ENCODE measurements around the gene CAPN12.
A peak's percentile ranks its signal among the peaks of the same experiment; 100 is the strongest.

DNA sequence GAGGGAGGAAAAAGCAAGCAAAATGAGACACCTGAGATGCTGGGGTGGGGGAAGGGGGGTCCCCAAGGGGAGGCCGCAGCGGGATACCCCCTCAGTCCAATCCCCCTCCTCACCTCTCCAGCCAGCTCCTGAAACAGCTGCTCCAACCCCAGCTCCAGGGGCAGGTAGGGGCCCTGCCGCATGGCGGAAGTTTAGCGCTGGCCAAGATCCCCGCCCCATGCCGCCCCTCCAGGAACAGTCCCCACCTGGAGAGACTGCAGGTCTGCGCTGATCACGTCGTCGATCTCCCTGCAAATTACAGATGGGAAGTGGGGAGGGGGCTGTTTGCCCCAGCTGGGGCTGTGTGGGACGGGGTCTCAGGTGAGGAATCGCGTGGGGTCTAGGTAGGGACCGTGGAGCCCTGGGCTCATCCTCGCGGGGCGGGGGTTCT is 9.0 kb downstream of the CAPN12 start:
- TF ChIP-seq TEAD4 (IDR thresholded peaks at IDR 0.05) (no peak), CEBPB (IDR thresholded peaks at IDR 0.05) (no peak), RAD21 (IDR thresholded peaks at IDR 0.05; ENCODE audit: low read depth) (0 out of 2 replicates have a peak, but pooled peaks have one; percentile 6), TAF1 (IDR thresholded peaks at IDR 0.05; ENCODE audit: low read depth) (no peak), EP300 (IDR thresholded peaks at IDR 0.05; ENCODE audit: borderline replicate concordance) (no peak), FOXM1 (IDR thresholded peaks at IDR 0.05; ENCODE audit: borderline replicate concordance, low read depth) (no peak), YY1 (IDR thresholded peaks at IDR 0.05; ENCODE audit: low read depth) (no peak), NFIC (IDR thresholded peaks at IDR 0.05) (no peak), ZBTB7A (IDR thresholded peaks at IDR 0.05; ENCODE audit: low read depth) (peak; percentile 87)
- TF ChIP-seq, protein P1, sequence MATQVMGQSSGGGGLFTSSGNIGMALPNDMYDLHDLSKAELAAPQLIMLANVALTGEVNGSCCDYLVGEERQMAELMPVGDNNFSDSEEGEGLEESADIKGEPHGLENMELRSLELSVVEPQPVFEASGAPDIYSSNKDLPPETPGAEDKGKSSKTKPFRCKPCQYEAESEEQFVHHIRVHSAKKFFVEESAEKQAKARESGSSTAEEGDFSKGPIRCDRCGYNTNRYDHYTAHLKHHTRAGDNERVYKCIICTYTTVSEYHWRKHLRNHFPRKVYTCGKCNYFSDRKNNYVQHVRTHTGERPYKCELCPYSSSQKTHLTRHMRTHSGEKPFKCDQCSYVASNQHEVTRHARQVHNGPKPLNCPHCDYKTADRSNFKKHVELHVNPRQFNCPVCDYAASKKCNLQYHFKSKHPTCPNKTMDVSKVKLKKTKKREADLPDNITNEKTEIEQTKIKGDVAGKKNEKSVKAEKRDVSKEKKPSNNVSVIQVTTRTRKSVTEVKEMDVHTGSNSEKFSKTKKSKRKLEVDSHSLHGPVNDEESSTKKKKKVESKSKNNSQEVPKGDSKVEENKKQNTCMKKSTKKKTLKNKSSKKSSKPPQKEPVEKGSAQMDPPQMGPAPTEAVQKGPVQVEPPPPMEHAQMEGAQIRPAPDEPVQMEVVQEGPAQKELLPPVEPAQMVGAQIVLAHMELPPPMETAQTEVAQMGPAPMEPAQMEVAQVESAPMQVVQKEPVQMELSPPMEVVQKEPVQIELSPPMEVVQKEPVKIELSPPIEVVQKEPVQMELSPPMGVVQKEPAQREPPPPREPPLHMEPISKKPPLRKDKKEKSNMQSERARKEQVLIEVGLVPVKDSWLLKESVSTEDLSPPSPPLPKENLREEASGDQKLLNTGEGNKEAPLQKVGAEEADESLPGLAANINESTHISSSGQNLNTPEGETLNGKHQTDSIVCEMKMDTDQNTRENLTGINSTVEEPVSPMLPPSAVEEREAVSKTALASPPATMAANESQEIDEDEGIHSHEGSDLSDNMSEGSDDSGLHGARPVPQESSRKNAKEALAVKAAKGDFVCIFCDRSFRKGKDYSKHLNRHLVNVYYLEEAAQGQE (IDR thresholded peaks at IDR 0.05; ENCODE audit: low read depth), result no peak
- TF ChIP-seq, protein P2, sequence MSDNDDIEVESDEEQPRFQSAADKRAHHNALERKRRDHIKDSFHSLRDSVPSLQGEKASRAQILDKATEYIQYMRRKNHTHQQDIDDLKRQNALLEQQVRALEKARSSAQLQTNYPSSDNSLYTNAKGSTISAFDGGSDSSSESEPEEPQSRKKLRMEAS (IDR thresholded peaks at IDR 0.05), result no peak

Measured in Ishikawa (cell line).